HCT116 (cell line): ENCODE results near the gene MMP15. TPM values are rescaled to one million over a fixed set of nuclear protein-coding genes. Genes with fewer than 3 reads are reported as not detected.

Experiments used
- ATAC-seq: fragments of 200-7000 bp; cut with Tn5 transposase; 2 replicates; pipeline ENCODE4 v1.9.1; 2020; ENCODE audit warnings: mild to moderate bottlenecking, moderate library complexity
- BruUV-seq: library from RNA; stranded (reverse); fragments of 400-500 nt; replicated peaks from 2 replicates; lab custom pipeline; 2021; lab: Mats Ljungman, UMichigan
- CTCF ChIA-PET: fragments of 300-600 bp; sonication (Branson Sonifier 250); formaldehyde crosslinking; loops from one replicate; lab custom pipeline; 2021; ENCODE audit warnings: antibody characterized with exemption; lab: Charles Lee
- POLR2A ChIA-PET: fragments of 300-600, 350-600 bp; sonication (Branson Sonifier 250); formaldehyde crosslinking; loops from one replicate; lab custom pipeline; 2021; ENCODE audit warnings: antibody characterized with exemption; lab: Charles Lee
- RAD21 ChIA-PET, 2 experiments: fragments of 300-600 bp; sonication (Branson Sonifier 250); formaldehyde crosslinking; loops; one replicate each; lab custom pipeline; 2023; ENCODE audit warnings: low total read pairs in 2 of 2; ENCODE audit not compliant: uncharacterized antibody in 2 of 2, unreplicated experiment in 2 of 2, low non-redundant PET in 1 of 2; lab: Charles Lee
- DNase-seq: peaks from one replicate; pipeline ENCODE4 v3.0.0-alpha.2; 2010; ENCODE audit warnings: low read depth, low spot score
- H2AFZ ChIP-seq: fragments of 200-600 bp; shearing (Covaris generic), sonication (generic); 2 replicates; pipeline ENCODE4 v1.6.1; 2017; ENCODE audit warnings: low read depth, mixed run types, mixed read lengths, antibody characterized with exemption, low read length; ENCODE audit not compliant: poor library complexity, severe bottlenecking
- H3K27ac ChIP-seq: 2 replicates; pipeline ENCODE4 v1.5.1; 2012; ENCODE audit warnings: low read depth, low read length
- H3K27me3 ChIP-seq: fragments of 200-600 bp; sonication (generic); 2 replicates; pipeline ENCODE4 v1.6.1; 2016; ENCODE audit warnings: mixed run types, low read length, mixed read lengths; ENCODE audit not compliant: insufficient read depth
- H3K36me3 ChIP-seq, 2 experiments: fragments of 200-500 bp in 1 of 2; fragments of 200-600 bp in 1 of 2; sonication (Bioruptor generic) in 1 of 2; sonication (generic) in 1 of 2; 2 replicates each; pipeline versions ENCODE4 v1.5.1 to v1.6.1; 2014 to 2016; ENCODE audit warnings: low read length in 2 of 2, inconsistent platforms in 1 of 2, mixed read lengths in 1 of 2, mixed run types in 1 of 2; ENCODE audit not compliant: insufficient read depth in 2 of 2, control insufficient read depth in 1 of 2
- H3K4me1 ChIP-seq, 2 experiments: fragments of 200-600 bp in 1 of 2; sonication (generic) in 1 of 2; 2 replicates each; pipeline versions ENCODE4 v1.5.1 to v1.6.1; 2012 to 2017; ENCODE audit warnings: low read length in 2 of 2, inconsistent platforms in 1 of 2, mild to moderate bottlenecking in 1 of 2, mixed read lengths in 1 of 2, mixed run types in 1 of 2, moderate library complexity in 1 of 2; ENCODE audit not compliant: insufficient read depth in 2 of 2, control insufficient read depth in 1 of 2
- H3K4me2 ChIP-seq: fragments of 200-600 bp; sonication (generic); 2 replicates; pipeline ENCODE4 v1.6.1; 2017; ENCODE audit warnings: mixed run types, low read length, mixed read lengths
- H3K4me3 ChIP-seq, 2 experiments: fragments of 200-600 bp in 1 of 2; sonication (generic) in 1 of 2; replicated peaks in 1 of 2; 2 replicates each; pipeline ENCODE4 v1.5.1; 2011 to 2016; ENCODE audit warnings: low read length in 2 of 2, control low read depth in 1 of 2, low read depth in 1 of 2, mild to moderate bottlenecking in 1 of 2, mixed read lengths in 1 of 2, mixed run types in 1 of 2
- H3K79me2 ChIP-seq: fragments of 200-600 bp; sonication (generic); 2 replicates; pipeline ENCODE4 v1.6.1; 2017; ENCODE audit warnings: mild to moderate bottlenecking, mixed run types, low read length, moderate library complexity, mixed read lengths; ENCODE audit not compliant: insufficient read depth
- H3K9ac ChIP-seq: fragments of 200-600 bp; sonication (generic); 2 replicates; pipeline ENCODE4 v1.6.1; 2016; ENCODE audit warnings: low read length, mixed read lengths
- H3K9me2 ChIP-seq: fragments of 200-600 bp; sonication (generic), shearing (Covaris generic); 2 replicates; pipeline ENCODE4 v1.6.1; 2017; ENCODE audit warnings: mixed run types, mild to moderate bottlenecking, moderate library complexity; ENCODE audit not compliant: insufficient read depth
- H3K9me3 ChIP-seq, 2 experiments: fragments of 200-500 bp in 1 of 2; fragments of 200-600 bp in 1 of 2; sonication (Bioruptor generic) in 1 of 2; sonication (generic) in 1 of 2; 2 replicates each; pipeline ENCODE4 v1.6.1; 2014 to 2017; ENCODE audit warnings: low read length in 2 of 2, mixed read lengths in 2 of 2, inconsistent platforms in 1 of 2, low read depth in 1 of 2, mild to moderate bottlenecking in 1 of 2, mixed run types in 1 of 2, moderate library complexity in 1 of 2; ENCODE audit not compliant: control insufficient read depth in 1 of 2, insufficient read depth in 1 of 2
- H4K20me1 ChIP-seq: fragments of 200-600 bp; sonication (generic), shearing (Covaris generic); 2 replicates; pipeline ENCODE4 v1.6.1; 2017; ENCODE audit warnings: mixed run types, mild to moderate bottlenecking, moderate library complexity; ENCODE audit not compliant: insufficient read depth
- CBX3 ChIP-seq: IDR thresholded peaks from 2 replicates; pipeline ENCODE4 v1.6.1; 2012; ENCODE audit warnings: low read depth
- CTCF ChIP-seq, 3 experiments: fragments of 200-600 bp in 1 of 3; sonication (generic) in 1 of 3; IDR thresholded peaks in 2 of 3; conservative IDR thresholded peaks in 1 of 3; 2 replicates each; pipeline ENCODE4 v1.5.1; 2012 to 2017; ENCODE audit warnings: low read depth in 2 of 3, low read length in 2 of 3, antibody characterized with exemption in 1 of 3, borderline replicate concordance in 1 of 3, control low read depth in 1 of 3, mild to moderate bottlenecking in 1 of 3, mixed read lengths in 1 of 3, mixed run types in 1 of 3, moderate library complexity in 1 of 3; ENCODE audit not compliant: insufficient read depth in 1 of 3
- EGR1 ChIP-seq: IDR thresholded peaks from 2 replicates; pipeline ENCODE4 v1.6.1; 2012; ENCODE audit warnings: low read depth
- EZH2phosphoT487 ChIP-seq: fragments of 200-600 bp; IDR thresholded peaks from 2 replicates; pipeline ENCODE4 v1.6.1; 2018; ENCODE audit warnings: antibody characterized with exemption, borderline replicate concordance
- REST ChIP-seq: IDR thresholded peaks from 2 replicates; pipeline ENCODE4 v1.6.1; 2012; ENCODE audit warnings: low read depth
- ZFX ChIP-seq: fragments of 450-650 bp; IDR thresholded peaks from 2 replicates; pipeline ENCODE4 v1.6.1; 2017
- intact Hi-C: fragments of 100-400 bp; cut with micrococcal nuclease; formaldehyde crosslinking; loops from 2 replicates; pipeline ENCODE4 v1.10.0; 2022
- total RNA-seq: library from RNA; stranded (reverse); gene quantifications from one replicate; pipeline ENCODE4 v1.2.1, GENCODE V29; 2021; ENCODE audit not compliant: unreplicated experiment

The MMP15 gene
- total RNA-seq, 1 experiment from 2014 or later = 38.5 TPM

GRCh38 chr16:58016840-58017446 is 8.6 kb upstream of the MMP15 start:
- RAD21 ChIA-PET = no interaction called here
- Histone ChIP-seq H3K9me3 (no peaks in the 10 kb centered on the region), H3K4me2 (no peak overlapping the region), H3K4me1 (peaks cover 3 to 6% of the 10 kb centered on the region in 2 experiments; a peak in 3 of 4 replicates), H3K4me3 (no peak overlapping the region), H2AFZ (no peak overlapping the region), H3K27ac (no peak overlapping the region), H3K79me2 (no peaks in the 10 kb centered on the region), H3K9me2 (no peaks in the 10 kb centered on the region)
- CTCF ChIA-PET = no interaction called here
- no peak for DNase-seq
- POLR2A ChIA-PET = no interaction called here
- TF ChIP-seq EGR1 = no peak
- TF ChIP-seq ZFX = no peak
- TF ChIP-seq EZH2phosphoT487 = no peak
- TF ChIP-seq CBX3 = no peak
- TF ChIP-seq REST = no peak
- TF ChIP-seq CTCF (IDR thresholded peaks at IDR 0.05 in 2 of 3, conservative IDR thresholded peaks at IDR 0.05 in 1 of 3; ENCODE audit: borderline replicate concordance in 1 of 3, insufficient read depth in 1 of 3, low read depth in 2 of 3, low read length in 2 of 3) = no peak
- TF ChIP-seq, all 23 proteins: peak for 0
- peaks cover 2 to 7% of the 10 kb centered on the region in 2 experiments; a peak in 3 of 4 replicates for H3K36me3 ChIP-seq
- H4K20me1 ChIP-seq = no peaks in the 10 kb centered on the region
- no peaks in the 10 kb centered on the region for H3K27me3 ChIP-seq
- intact Hi-C loops = no loop called here
- no TSS peak for BruUV-seq
- no peak for ATAC-seq
- no peak overlapping the region for H3K9ac ChIP-seq
